Raji (cell line): ENCODE measurements around the gene RFC2.

Source experiments
- POLR2A ChIP-seq: IDR thresholded peaks from 2 replicates; pipeline ENCODE4 v1.6.1; 2011; ENCODE audit warnings: low read depth, low read length, control low read depth; ENCODE audit not compliant: insufficient read depth

RFC2 gene

GRCh38 chr7:74235518-74236268, 18.5 kb downstream of the RFC2 start:
- no peak for TF ChIP-seq POLR2A

- TF ChIP-seq POLR2A = no peak
These were observed 20.4 kb downstream of the RFC2 start for GRCh38 chr7:74233655-74234285.

GRCh38 chr7:74231232-74231590, 23.0 kb downstream of the RFC2 start:
- TF ChIP-seq POLR2A = no peak

- TF ChIP-seq POLR2A = no peak
These were observed 23.6 kb downstream of the RFC2 start for GRCh38 chr7:74230446-74231231.

- TF ChIP-seq POLR2A = no peak
These were observed 25.0 kb downstream of the RFC2 start for GRCh38 chr7:74228951-74229900.

- TF ChIP-seq POLR2A = no peak
These were observed 27.6 kb downstream of the RFC2 start for GRCh38 chr7:74226633-74227032.

- no peak for TF ChIP-seq POLR2A
These were observed 28.8 kb downstream of the RFC2 start for GRCh38 chr7:74225400-74225799.

- TF ChIP-seq POLR2A = no peak
These were observed 29.7 kb downstream of the RFC2 start for GRCh38 chr7:74224511-74224832.

GRCh38 chr7:74223711-74224510, 30.3 kb downstream of the RFC2 start:
- TF ChIP-seq POLR2A = no peak

- TF ChIP-seq POLR2A = no peak
These were observed 31.1 kb downstream of the RFC2 start for GRCh38 chr7:74222851-74223710.

GRCh38 chr7:74221713-74222112, 32.5 kb downstream of the RFC2 start:
- no peak for TF ChIP-seq POLR2A

- no peak for TF ChIP-seq POLR2A
These were observed 34.0 kb downstream of the RFC2 start for GRCh38 chr7:74220229-74220628.

- TF ChIP-seq POLR2A = no peak
These were observed 34.8 kb downstream of the RFC2 start for GRCh38 chr7:74219416-74219815.
